Naive B cell (primary cell): ENCODE measurements around the gene PROB1. TPM values are rescaled to one million over a fixed set of nuclear protein-coding genes. Genes with fewer than 3 reads are reported as not detected.
"Not testable (repeated sequence)": the region's sequence is repeated elsewhere in the genome, so short reads cannot be mapped to it uniquely, and the experiment has no call there.

ENCODE experiments used
- ATAC-seq, 2 donors: fragments of 150-1000 bp; cut with Tn5 transposase; 2 replicates each; pipeline ENCODE4 v1.10.0; 2021; ENCODE audit warnings: low read depth in 2 of 2, mild to moderate bottlenecking in 2 of 2, moderate library complexity in 2 of 2
- DNase-seq: peaks from one replicate; pipeline ENCODE4 v3.0.0; 2022
- H3K27ac Mint-ChIP-seq, 6 donors: one replicate each; pipeline ENCODE4 v1.8.0; 2020 to 2022; ENCODE audit warnings: mild to moderate bottlenecking in 6 of 6, mixed read lengths in 6 of 6, moderate library complexity in 5 of 6, inconsistent platforms in 2 of 6
- H3K27me3 Mint-ChIP-seq, 3 donors: one replicate each; pipeline ENCODE4 v1.8.0; 2021 to 2022; ENCODE audit warnings: mixed read lengths in 3 of 3, mild to moderate bottlenecking in 1 of 3
- H3K36me3 Mint-ChIP-seq, 2 donors: one replicate each; pipeline ENCODE4 v1.8.0; 2020 to 2022; ENCODE audit warnings: mixed read lengths in 2 of 2, inconsistent platforms in 1 of 2, mild to moderate bottlenecking in 1 of 2
- H3K4me1 Mint-ChIP-seq, 3 donors: one replicate each; pipeline ENCODE4 v1.8.0; 2020 to 2022; ENCODE audit warnings: mixed read lengths in 3 of 3, inconsistent platforms in 1 of 3, mild to moderate bottlenecking in 1 of 3, moderate library complexity in 1 of 3
- H3K4me3 Mint-ChIP-seq, 8 donors: one replicate each; pipeline ENCODE4 v1.8.0; 2020 to 2022; ENCODE audit warnings: mild to moderate bottlenecking in 8 of 8, mixed read lengths in 8 of 8, moderate library complexity in 8 of 8, inconsistent platforms in 2 of 8
- H3K9me3 Mint-ChIP-seq, 7 donors: one replicate each; pipeline ENCODE4 v1.8.0; 2020 to 2022; ENCODE audit warnings: mixed read lengths in 7 of 7, mild to moderate bottlenecking in 5 of 7, inconsistent platforms in 2 of 7, moderate library complexity in 1 of 7
- polyA plus RNA-seq, 6 donors: library from polyadenylated mRNA; unstranded; fragments of 300-500 nt; fragmentation: Illumina TruSeq; gene quantifications; one replicate each; pipeline ENCODE4 v1.2.3, GENCODE V29; 2021; ENCODE audit warnings: low read depth in 6 of 6

The PROB1 gene
- polyA plus RNA-seq, 6 donors from 2014 or later, result 0.67 to 2.5 (median 1.1) TPM

DNA sequence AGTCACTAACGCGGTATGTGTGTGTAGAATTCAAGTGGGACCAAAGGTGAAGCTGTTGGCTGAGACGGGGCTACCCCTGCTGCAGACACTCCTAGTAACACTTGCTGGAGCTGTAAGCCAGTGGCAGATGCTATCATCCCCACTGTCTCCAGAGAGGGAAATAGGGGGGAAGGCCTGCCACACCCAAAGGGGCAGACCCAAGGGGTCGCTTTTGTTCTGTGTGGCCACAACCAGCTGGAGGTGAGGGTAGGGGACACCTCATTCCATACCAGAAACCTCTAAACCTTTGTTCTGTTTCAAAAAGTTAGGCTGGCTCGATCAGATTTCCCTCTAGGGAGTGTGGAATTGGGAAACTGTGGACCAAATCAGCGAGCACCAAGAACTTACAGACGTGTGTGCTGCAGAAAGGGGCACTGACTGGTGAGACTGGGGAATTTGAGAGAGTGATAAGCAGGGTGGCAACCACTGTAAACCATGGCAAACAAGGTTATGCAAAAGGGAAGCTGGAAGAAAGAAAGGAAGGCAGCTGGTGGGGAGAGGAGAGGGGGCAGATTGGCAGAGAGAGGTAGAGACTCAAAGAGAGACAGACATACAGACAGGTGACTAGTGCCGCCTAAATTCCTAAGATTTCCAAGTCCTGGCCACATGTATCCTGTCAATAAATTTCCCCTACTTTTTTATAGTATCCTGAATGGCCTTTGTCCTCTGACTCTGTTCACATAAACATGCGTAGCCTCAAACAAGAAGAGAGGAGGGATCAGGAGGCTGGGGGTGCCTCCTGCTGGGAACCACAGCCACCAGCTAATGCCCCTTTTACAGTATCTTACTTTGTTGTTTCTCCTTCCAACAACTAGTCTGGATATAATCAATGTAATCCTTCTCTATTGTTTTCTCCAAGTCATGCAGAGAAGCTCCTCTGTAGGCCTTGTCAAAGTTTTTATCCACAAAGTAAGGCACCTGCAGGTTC, 24.6 kb upstream of the PROB1 start:
- DNase-seq (no peak), ATAC-seq (no peak)
- Mint-ChIP-seq H3K27me3 (no peaks in the 10 kb centered on the region), H3K4me1 (peaks cover 3 to 5% (median 5%) of the 10 kb centered on the region in 3 donors), H3K4me3 (peak overlapping the region in 1 of 8 donors; percentile 23), H3K36me3 (peaks cover 5 to 17% of the 10 kb centered on the region in 2 donors), H3K9me3 (no peaks in the 10 kb centered on the region), H3K27ac (peak overlapping the region in 1 of 6 donors; percentile 38)

DNA sequence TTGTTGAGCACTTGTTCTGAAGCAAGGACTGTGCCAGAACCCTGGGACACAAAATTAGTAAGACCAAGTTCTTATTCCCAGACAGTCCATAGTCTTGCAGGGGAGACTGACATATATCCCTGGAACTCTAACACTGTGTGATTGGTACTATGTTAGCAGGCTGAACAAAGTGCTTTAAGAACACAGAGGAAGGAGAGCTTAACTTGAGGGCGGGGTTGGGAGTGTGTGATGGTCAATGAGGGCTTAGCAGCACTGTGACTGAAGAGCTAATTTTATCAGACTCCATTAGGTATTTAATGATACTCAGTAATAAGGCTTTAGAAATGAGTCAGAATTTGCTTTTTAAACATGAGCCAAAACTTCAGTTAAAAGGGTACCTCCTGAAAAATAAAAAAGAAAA, 23.9 kb upstream of the PROB1 start:
- ATAC-seq, result no peak
- Mint-ChIP-seq H3K36me3 (peaks cover 5 to 17% of the 10 kb centered on the region in 2 donors), H3K9me3 (no peaks in the 10 kb centered on the region), H3K27ac (peak overlapping the region in 1 of 6 donors; percentile 38), H3K4me3 (no peak overlapping the region), H3K4me1 (peaks cover 3 to 5% (median 5%) of the 10 kb centered on the region in 3 donors), H3K27me3 (no peaks in the 10 kb centered on the region)
- DNase-seq, result no peak

DNA sequence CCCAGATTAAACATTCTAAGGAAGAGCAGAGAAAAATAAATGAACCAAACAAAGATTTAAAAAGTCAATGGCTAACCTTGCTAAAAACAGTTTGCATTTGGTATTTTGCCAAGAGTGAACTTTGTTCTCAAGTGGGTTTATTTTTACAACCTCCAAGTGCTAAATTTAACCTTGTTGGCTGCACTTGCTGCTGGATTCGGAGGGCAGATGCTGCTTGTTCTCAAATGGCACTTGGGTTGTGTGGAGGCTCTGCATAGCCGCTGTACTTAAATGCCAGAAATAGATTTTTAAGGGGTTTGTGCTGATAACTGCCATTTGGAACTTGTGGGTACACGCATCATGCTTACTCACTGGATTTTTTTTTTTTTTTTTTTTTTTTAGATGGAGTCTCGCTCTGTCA, 22.3 kb upstream of the PROB1 start:
- H3K4me1 Mint-ChIP-seq, result peaks cover 0 to 2% (median under 1%) of the 10 kb centered on the region in 3 donors
- H3K4me3 Mint-ChIP-seq, result no peak overlapping the region
- H3K36me3 Mint-ChIP-seq, result peaks cover 5 to 29% of the 10 kb centered on the region in 2 donors
- no peak overlapping the region for H3K27ac Mint-ChIP-seq
- no peaks in the 10 kb centered on the region for H3K27me3 Mint-ChIP-seq
- H3K9me3 Mint-ChIP-seq, result no peaks in the 10 kb centered on the region
- DNase-seq, result no peak
- ATAC-seq, result no peak

DNA sequence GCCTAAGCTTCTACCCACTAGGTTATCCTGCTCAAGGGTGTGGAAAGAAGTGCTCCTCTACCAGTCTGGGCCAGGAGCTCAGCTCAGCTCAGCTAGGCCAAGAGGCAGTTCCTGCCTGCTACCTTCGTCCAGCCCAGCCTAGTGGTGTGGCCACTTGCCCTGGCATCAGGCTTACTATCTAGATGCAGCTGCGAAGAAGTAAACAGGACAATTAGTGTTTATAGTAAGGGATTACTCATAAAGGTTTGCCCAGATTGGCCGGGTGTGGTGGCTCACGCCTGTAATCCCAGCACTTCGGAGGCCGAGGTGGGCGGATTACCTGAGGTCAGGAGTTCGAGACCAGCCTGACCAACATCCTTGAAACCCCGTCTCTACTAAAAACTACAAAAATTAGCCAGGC, 21.7 kb upstream of the PROB1 start:
- H3K4me1 Mint-ChIP-seq, result no peaks in the 10 kb centered on the region
- ATAC-seq (no peak), DNase-seq (no peak)
- peak overlapping the region in 1 of 6 donors; percentile 7 for H3K27ac Mint-ChIP-seq
- no peak overlapping the region for H3K4me3 Mint-ChIP-seq
- no peaks in the 10 kb centered on the region for H3K9me3 Mint-ChIP-seq
- no peaks in the 10 kb centered on the region for H3K27me3 Mint-ChIP-seq
- H3K36me3 Mint-ChIP-seq, result peaks cover 5 to 29% of the 10 kb centered on the region in 2 donors

DNA sequence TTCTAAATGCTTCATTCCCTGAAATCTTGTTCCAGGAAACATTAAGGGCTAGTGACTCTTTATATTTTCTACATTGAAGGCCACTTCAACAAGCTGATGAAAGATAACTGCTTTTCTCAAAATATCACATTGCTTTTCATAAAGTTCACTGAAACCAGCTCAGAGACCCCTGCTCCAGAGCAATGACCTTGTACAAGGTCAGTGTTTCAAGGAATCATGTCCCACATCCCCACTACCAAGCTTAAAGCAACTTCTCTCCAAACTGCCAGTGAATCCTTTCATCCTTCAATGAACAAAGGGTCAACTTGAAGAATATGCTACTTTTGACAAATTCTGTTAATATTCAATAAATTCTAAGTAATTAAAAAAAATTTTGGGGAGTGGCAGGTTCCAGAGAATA, 21.0 kb upstream of the PROB1 start:
- ATAC-seq, result no peak
- no peak overlapping the region for H3K4me3 Mint-ChIP-seq
- DNase-seq, result no peak
- H3K27me3 Mint-ChIP-seq, result no peaks in the 10 kb centered on the region
- H3K9me3 Mint-ChIP-seq, result no peaks in the 10 kb centered on the region
- peaks cover 5 to 29% of the 10 kb centered on the region in 2 donors for H3K36me3 Mint-ChIP-seq
- no peaks in the 10 kb centered on the region for H3K4me1 Mint-ChIP-seq
- no peak overlapping the region for H3K27ac Mint-ChIP-seq

DNA sequence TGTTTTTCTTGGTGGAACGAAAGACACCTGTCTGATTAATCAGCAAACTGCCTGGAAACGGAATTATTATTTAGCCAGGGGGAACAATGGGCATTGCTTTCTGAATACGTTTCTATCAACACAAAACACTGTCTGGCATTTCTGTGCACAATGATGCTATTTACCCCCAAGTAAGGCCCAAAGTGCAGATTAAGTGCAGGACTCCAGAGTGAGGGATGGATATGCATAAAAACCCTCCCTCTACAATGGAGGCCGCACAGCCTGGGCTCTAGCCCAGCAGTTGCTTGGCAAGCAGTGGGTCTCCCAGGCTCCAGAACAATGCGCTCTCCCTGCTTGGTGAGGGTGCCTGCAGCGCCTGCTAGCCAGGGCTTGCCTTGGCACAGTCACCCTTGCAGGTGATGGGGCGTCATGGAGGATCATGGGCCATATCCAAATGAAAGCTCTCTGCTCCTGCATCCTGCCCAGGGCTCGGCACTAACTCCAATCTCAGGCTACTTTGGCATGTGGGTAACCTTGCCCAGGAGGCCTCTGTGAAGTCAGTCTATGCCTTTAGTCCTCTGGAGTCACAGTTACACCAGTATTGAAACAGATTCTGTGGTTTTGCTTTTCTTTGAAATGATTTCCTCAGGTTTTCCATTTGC, 20.4 kb upstream of the PROB1 start:
- no peak for ATAC-seq
- Mint-ChIP-seq H3K36me3 (peaks cover 5 to 29% of the 10 kb centered on the region in 2 donors), H3K4me3 (no peak overlapping the region), H3K9me3 (no peaks in the 10 kb centered on the region), H3K27me3 (no peaks in the 10 kb centered on the region), H3K4me1 (no peaks in the 10 kb centered on the region), H3K27ac (no peak overlapping the region)
- no peak for DNase-seq

DNA sequence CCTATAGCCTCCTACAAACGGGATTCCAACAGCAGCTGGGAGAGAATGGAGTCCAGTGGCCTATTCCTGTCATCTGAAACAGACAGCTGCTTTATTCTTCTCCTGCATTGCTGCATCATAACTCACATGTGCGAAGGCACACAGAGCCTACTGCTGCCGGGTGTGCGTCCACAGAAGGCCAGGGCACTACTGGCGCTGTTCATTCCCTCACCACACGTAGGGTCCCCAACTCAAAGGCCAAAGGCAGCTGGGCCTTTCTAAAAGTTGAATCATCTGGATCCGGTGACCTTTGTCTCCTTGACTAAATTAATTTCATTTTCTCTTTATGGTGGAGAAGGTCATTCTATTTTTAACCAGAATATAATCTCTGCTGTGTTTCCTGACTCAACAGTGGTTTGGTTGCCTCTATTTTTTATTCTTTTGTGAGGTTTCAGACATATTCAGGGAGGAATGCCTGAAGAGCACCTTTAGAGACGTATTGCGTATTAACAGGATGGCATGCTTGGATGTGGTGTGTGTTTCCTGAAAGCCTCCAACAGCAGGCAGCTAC, 19.8 kb upstream of the PROB1 start:
- H3K4me1 Mint-ChIP-seq, result no peaks in the 10 kb centered on the region
- no peak overlapping the region for H3K27ac Mint-ChIP-seq
- DNase-seq, result no peak

DNA sequence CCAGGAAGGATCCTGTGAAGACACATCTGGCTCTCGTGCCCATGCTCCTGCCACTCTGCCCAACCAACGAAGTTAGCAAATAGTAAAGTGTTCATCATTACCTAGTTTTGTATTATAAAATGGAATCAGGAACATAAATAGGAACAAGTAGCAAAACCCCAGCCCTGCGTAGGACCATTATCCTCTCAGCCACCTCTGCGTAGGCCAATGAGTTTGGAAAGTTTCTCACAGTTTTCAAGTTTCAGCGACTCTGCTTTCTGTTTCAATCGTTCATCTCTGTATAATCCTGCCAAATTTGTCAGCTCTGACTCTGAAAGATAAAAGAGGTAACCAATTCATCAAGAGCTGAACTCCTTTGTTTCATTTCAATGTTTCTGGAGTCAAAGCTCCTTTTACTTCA, 19.1 kb upstream of the PROB1 start:
- Mint-ChIP-seq H3K27me3 (no peaks in the 10 kb centered on the region), H3K4me3 (no peak overlapping the region), H3K27ac (no peak overlapping the region), H3K4me1 (no peaks in the 10 kb centered on the region), H3K36me3 (peaks cover 5 to 20% of the 10 kb centered on the region in 2 donors), H3K9me3 (no peaks in the 10 kb centered on the region)
- DNase-seq, result no peak
- no peak for ATAC-seq

More for the DNA sequence above, 19.8 kb upstream of the PROB1 start:
- H3K27me3 Mint-ChIP-seq, result no peaks in the 10 kb centered on the region
- no peak for ATAC-seq
- H3K4me3 Mint-ChIP-seq, result no peak overlapping the region
- no peaks in the 10 kb centered on the region for H3K9me3 Mint-ChIP-seq
- H3K36me3 Mint-ChIP-seq, result peaks cover 5 to 24% of the 10 kb centered on the region in 2 donors

DNA sequence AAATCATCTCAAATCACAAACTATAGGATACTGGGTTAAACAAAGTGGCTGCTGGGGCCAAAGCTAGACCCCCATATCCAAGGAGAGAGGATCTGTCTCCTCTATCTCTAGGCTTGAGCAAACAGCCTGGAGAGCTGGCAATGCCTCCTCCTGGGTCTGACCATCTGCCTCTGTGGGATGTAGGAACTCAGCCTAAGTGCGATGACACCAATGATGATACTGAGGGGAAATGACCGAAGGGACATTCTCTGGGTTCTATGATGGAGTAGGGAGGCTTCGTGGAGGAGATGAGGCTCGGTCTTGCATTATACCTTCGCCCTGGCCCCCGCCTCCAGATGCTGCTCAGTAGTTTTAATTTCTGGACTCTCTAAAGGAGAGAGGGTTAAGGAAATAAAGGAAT, 18.2 kb upstream of the PROB1 start:
- peaks cover 0 to 13% of the 10 kb centered on the region in 2 donors for H3K36me3 Mint-ChIP-seq
- ATAC-seq, result no peak
- no peak overlapping the region for H3K4me3 Mint-ChIP-seq
- no peaks in the 10 kb centered on the region for H3K27me3 Mint-ChIP-seq
- H3K9me3 Mint-ChIP-seq, result no peaks in the 10 kb centered on the region
- H3K4me1 Mint-ChIP-seq, result peaks cover under 1 to 1% (median 1%) of the 10 kb centered on the region in 3 donors
- H3K27ac Mint-ChIP-seq, result no peak overlapping the region
- DNase-seq, result no peak

DNA sequence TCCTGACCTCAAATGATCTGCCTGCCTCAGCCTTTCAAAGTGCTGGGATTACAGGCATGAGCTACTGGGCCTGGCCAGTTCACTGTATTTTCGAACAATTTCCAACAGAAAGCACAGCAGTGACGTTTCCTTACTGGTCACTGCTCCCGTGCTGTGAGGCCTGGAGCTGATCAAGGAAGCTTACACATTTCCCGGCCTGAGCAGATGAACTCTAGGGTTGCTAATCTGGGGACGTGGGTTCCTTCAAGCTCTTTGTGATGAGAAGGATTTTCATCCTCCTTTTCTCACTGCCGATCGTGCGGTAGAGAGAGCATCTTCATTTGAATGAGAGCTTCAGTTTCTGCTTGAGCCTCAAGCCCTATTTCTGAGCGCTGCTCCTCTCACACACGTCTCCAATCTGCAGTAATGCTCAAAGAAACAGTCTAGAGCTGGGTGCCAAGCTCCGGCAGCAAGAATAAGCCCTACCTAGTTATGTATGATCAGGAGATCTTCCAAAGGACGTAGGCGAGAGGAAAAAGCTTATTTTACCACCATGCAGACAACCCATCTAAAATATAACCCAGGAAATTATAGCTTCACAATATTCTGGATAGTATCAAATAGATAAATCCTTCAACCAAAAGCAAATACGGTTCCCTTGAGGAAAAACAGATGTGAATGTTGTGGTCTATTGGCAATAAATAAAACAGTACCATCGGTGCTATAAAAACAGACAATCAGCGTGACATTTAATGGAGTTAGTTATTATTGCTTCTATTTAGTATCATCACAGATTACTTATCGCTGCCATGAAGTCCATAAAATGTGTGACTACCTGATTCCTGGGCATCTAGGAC, 16.3 kb upstream of the PROB1 start:
- H3K27me3 Mint-ChIP-seq, result no peaks in the 10 kb centered on the region
- peak overlapping the region in 1 of 6 donors; percentile 77 for H3K27ac Mint-ChIP-seq
- no peak for DNase-seq
- H3K4me1 Mint-ChIP-seq, result peaks cover 10 to 19% (median 19%) of the 10 kb centered on the region in 3 donors
- H3K36me3 Mint-ChIP-seq, result peaks cover 0 to 13% of the 10 kb centered on the region in 2 donors
- no peak overlapping the region for H3K4me3 Mint-ChIP-seq
- H3K9me3 Mint-ChIP-seq, result peaks cover 0 to 2% (median 0%) of the 10 kb centered on the region in 7 donors
- ATAC-seq, result no peak

DNA sequence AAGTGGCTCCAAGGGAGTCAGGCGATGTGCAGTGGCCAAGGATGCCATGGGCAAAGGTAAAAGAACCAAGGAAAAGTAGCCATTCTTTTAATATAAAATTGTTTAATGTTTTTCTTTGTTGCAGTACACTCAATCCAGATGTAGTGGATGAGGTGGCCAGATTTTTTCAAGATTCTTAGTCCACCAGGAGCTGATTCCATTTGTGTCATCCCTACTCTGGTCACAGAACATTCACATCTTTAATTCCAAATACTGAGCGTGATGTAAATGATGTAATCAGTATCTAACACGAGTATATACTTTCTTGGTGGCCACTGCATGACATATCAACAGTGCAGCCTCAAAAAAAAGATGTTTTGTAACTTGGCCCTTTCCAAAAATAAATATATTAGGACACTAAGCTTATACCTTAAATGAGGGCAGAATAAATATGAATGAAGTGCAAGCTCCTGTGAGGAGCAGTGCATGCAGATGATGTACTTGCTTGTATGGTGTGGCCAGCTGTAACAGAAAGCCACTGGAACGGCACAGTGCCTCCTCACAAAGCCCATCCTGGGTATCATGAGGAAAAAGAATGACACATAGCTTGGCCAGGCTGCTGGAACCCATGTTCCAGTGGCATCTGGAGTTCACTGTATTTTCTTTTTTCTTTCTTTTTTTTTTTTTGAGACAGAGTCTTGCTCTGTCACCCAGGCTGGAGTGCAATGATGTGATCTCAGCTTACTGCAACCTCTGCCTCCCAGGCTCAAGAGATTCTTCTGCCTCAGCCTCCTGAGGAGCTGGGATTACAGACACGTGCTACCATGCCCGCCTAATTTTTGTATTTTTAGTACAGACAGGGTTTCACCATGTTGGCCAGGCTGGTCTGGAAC, 15.5 kb upstream of the PROB1 start:
- Mint-ChIP-seq H3K4me3 (no peak overlapping the region), H3K36me3 (peaks cover 0 to 13% of the 10 kb centered on the region in 2 donors)
- no peak for ATAC-seq

DNA sequence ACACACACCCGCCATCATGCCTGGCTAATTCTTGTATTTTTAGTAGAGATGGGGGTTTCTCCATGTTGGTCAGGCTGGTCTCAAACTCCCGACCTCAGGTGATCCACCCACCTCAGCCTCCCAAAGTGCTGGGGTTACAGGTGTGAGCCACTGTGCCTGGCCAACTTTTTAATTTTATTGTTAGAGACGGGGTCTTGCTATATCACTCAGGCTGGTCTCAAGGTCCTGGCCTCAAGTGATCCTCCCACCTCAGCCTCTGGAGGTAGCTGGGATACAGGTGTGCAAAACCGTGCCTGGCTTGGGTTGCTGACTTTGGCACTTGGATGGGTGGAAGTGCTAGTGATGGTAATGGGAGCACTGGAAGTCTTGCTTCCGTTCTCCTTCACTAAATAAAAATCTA, 14.2 kb upstream of the PROB1 start:
- H3K36me3 Mint-ChIP-seq, result peaks cover 0 to 13% of the 10 kb centered on the region in 2 donors
- DNase-seq, H3K27ac Mint-ChIP-seq, H3K4me3 Mint-ChIP-seq, H3K9me3 Mint-ChIP-seq, H3K27me3 Mint-ChIP-seq, ATAC-seq: not testable (repeated sequence)
- peaks cover 16 to 33% (median 26%) of the 10 kb centered on the region in 3 donors for H3K4me1 Mint-ChIP-seq

More for the DNA sequence above, 15.5 kb upstream of the PROB1 start:
- DNase-seq, result no peak
- H3K4me1 Mint-ChIP-seq, result peaks cover 10 to 23% (median 19%) of the 10 kb centered on the region in 3 donors
- H3K27ac Mint-ChIP-seq, result peak overlapping the region in 1 of 6 donors; percentile 7
- peaks cover 0 to 2% (median 0%) of the 10 kb centered on the region in 7 donors for H3K9me3 Mint-ChIP-seq
- H3K27me3 Mint-ChIP-seq, result no peaks in the 10 kb centered on the region
